Central memory CD4-positive, alpha-beta T cell (primary cell): ENCODE measurements around the gene TRIM52.
"Not testable (repeated sequence)": the region's sequence is repeated elsewhere in the genome, so short reads cannot be mapped to it uniquely, and the experiment has no call there.

ENCODE experiments used
- DNase-seq: peaks from one replicate; pipeline ENCODE4 v3.0.0; 2022
- total RNA-seq, 3 experiments: gene quantifications; one replicate each; lab custom pipeline; 2026; lab: John Stamatoyannopoulos, UW

The TRIM52 gene
- 28.5 to 120 (median 105) reads per million in 3 experiments for total RNA-seq

DNA sequence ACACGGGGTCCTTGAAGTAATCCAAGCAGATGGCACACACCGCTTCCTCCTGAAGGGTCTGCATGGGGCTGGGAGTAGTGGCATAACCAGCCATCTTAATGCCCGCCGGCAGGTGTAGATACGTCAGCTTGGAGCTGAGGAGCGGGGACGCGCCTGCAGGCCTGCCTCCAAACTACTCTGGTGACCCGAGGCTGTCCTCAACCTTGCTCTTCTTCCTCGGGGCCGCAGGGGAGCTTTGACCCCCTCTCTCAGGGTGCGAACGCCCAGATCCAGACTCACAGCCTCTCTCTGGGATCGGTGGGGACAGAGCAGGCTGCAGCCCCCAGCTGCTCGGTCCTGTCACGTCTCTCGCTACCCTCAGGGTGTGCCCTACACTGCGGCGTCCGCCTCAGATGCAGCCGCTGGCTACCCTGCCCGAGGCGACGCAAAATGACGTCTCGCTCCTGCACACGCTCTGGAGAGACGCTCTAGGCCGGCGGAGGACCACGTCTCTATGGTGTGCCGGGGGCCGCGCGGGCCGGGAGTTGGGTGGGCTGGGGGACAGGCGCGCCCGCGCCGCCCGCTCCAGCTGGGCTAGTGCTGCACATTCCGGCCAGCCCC lies at the start of gene TRIM52:
TRIM52 (minus strand) TSS at position 424 of the 600 bp plus-strand sequence; CDS start at position 94, 330 bp downstream.
- DNase-seq, result peak; percentile 92

DNA sequence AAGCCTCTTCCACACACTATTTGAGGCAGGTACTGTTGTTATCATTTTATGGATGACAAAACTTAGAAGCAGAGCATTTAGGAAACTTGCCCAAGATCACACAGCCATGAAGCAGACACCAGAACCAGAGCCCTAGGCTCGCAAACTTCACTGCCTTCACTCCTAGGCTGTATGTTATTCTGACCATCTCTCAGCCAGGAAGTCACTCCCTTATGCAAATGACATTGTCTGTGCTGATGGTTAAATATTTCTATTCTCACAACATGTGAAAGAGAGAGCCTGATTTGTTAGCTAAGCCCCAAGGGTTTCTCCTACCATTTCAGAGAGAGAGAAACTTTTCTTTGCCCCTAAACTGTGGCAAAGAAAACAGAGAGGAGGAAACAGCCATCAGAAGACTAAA lies 26.4 kb upstream of the TRIM52 start:
- not testable (repeated sequence) for DNase-seq

DNA sequence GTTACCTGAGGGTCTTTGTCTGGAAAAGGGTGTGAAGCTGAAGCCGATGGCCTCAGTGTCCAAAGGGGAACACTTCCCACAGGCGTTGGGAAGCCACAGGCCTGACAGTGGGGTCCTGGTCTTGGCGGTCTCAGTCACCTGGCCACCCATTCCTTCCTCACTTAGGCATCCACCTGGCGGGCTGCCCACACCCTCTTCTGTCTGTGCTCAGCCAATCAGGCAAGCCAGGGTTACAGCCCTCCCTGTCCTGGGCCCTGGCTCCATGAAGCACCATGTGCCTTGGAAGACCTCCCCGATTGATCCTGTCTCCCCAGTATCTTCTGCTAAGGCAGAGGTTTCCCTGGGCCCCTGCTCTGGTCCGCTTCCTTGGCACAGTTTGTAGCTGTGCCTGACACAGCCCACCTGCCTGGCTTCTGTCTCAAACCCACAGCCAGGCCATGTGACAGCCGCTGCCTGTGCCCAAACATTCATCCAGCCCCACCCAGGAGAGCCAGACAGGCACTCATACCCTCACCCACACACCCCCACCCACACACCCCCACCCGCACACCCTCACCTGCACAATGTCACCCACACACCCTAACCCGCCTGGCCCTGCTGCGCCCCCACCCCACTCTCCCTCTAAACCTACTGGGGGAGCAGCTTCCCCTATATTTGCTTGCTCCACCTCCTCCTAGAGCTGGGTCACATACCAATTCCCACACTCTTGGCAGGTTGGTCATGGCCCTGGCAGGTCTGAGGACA lies 25.2 kb upstream of the TRIM52 start:
- DNase-seq, result not testable (repeated sequence)

DNA sequence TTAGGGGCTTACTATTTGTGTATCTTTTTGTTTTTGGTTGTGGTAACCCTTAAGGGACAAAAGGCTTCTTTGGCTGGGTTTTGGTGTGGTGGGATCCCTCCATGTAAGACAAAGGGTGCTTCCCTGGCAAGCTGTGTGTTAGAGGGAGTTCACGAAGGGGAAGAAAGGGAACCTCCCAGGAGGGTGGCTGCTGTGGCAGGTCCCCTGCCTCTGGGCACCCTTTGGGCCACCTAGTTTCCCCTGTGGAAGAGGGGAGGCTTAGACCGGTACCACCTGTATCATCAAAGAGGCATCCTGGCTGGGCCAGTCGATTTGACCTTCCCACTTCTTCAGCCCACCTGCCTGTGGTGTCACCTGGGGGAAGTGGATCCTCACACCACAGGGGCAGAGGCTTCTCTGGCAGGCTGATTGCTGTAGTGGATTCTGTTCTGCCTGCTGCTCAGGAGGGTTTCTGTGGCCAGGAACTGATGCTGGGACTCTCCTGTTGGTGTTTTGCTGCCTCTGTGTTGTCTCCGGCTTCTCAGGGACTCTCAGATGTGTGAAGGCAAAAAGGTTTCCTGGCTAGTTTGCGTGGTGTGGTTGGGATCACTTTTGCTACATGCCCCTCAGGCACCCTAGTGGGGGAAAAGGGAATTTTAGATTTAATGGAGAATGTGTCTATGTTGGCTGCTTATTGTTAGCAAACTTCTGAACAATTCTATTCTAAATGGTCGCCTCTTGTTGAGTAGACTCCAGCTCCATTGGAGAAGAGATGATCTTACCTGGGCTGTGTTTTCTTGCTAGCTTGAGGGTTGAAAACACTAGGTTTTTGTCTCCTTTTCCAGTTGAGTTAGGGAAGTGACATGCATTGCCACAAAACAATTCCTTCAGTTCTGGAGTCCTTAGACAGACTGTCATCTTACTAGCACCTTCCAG lies 23.2 kb upstream of the TRIM52 start:
- not testable (repeated sequence) for DNase-seq

- DNase-seq, result no peak
Measured at GRCh38 chr5:181283347-181283746, 22.4 kb upstream of the TRIM52 start.

DNA sequence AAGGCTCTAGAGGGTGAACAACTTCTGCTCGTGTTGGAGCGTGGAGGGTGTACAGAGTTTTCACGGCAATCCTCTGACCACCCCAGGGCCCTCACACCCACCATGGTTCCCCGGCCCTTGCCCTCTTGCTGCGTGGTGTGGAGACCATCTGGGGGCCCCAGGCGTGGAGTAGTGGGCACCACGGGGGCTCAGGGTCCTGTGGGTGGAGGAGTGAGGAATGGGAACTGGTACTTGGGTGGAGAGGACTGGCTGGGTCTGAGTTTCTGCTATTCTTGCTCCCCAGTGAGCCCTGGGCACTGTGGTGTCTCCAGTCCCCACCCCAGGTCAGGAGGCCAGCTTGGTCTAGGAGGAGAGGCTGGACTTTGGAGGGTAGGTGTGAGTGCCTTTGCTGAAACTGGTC lies 21.9 kb upstream of the TRIM52 start:
- DNase-seq, result no peak

DNA sequence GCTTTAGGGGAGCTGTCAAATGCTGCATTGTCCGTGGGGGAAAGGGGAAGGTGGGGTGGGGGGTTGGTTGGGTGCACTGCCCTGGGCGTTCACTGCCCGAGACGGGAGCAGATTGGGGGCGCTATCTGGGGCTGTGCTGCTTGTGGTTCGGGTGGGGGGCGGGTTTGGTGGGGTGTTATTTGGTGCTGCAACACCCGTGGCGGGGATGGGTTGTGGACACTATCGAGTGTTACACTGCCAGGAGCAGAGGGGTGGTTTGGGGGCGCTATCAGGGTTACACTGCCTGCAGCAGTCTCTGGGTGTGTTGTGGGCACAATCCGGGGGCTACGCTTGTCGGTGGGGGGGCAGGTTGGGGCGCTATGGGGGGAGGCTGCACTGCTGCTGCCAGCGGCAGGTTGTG lies 21.5 kb upstream of the TRIM52 start:
- DNase-seq, result not testable (repeated sequence)

DNA sequence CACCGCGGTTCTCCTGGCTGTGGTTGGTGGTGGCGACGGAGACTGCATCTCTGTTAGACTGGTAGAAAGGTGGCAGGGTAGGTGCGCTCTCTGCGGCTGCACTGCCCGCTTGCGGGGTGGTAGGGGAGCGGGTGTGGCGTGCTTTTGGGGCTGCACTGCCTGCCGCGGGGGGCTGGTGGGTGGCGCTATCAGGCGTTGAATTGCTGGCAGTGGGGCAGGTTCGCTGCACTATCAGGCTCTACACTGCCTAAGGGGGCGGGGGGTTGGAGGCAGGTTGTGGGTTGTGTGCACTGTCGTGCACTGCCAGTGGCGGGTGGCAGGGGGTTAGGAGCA lies 21.0 kb upstream of the TRIM52 start:
- no peak for DNase-seq

DNA sequence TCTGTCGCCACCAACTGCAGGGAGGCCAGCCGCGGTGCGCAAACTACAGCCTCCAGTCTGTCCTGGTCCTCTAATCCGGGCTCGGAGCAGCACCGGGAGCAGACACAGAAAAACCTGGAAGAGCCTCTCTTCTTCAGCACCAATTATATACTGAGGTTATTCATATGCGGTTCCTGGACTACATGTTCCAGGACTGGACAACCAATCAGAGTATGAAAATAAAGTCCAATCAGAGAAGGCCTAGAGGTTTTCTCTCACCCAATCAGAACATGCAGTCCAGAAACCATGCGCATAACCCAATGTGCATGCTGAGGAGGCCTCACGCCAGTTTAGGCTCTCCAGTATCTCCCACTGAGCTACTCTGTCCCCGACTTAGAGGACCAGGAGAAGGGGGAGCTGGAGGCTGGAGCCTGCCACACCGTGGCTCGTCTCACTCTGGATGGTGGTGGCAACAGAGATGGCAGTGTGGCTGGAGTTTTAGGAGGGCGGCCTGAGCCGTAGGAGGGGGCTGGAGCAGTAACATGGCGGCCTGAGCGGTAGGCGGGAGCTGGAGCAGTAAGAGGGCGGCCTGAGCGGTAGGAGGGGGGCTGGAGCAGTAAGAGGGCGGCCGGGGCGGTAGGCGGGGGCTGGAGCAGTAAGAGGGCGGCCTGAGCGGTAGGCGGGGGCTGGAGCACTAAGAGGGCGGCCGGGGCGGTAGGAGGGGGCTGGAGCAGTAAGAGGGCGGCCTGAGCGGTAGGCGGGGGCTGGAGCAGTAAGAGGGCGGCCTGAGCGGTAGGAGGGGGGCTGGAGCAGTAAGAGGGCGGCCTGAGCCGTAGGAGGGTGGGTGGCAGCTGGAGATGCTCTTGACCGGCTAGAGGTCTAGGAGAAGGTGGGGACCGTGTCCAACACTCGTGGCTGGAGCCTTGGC lies 20.4 kb upstream of the TRIM52 start:
- no peak for DNase-seq

DNA sequence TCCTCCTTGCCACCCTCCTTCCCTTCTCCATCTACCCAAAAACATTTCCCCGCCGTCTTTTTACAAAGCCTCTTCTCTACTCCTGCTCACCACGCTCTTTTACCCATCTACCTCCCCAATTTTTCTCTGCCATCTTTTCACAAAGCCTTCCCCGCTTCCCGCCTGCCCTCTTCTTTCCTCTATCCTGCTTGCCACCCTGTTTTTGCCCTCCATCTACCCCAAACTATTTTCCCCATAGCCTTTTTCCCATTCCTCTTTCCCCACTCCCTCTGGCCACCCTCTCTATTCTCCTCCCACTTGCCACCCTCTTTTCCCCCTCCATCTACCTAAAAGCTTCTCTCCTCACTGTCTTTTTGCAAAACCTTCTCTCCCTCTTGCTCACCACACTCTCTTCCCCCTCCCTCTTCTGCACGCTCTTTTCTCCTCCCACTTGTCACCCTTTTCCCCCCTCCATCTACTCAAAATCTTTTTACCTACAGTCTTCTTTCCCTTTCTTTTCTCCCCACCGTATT lies 19.4 kb upstream of the TRIM52 start:
- DNase-seq, result no peak

- not testable (repeated sequence) for DNase-seq
Measured at GRCh38 chr5:181273433-181273744, 12.4 kb upstream of the TRIM52 start.

DNA sequence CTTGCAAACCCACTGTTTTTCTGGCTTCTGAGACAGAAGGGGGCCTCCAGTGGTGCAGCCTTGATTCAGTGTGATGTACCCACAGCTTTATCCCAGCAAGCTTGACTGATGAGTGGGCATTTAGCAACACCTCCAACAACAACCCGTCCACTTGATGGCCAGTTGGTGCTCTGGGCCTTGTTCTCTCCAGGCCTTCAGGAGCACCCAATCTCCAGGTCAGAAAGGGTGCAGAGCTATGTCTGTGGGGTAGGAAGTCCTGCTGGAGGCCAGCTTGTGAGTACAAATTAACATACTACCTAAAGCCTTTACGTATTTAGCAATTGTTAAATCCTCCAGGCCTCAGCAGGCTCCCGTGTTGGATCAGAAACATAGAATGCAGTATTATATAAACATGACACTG lies 10.1 kb upstream of the TRIM52 start:
- DNase-seq, result no peak

DNA sequence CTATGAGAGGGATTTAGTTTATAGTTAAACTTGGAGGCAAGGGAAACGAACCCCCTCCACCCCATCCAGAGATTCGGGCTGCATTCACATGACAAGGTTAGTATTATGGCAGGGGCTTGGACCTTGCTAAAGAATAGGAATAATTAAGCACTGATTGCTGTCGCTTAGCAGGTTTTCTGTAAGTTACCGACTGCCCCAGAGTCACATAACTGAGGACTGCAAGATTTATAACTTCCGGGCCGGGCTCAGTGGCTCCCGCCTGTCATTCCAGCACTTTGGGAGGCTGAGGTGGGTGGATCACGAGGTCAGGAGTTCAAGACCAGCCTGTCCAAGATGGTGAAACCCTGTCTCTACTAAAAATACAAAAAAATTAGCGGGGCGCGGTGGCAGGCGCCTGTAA lies 7.0 kb upstream of the TRIM52 start:
- not testable (repeated sequence) for DNase-seq

DNA sequence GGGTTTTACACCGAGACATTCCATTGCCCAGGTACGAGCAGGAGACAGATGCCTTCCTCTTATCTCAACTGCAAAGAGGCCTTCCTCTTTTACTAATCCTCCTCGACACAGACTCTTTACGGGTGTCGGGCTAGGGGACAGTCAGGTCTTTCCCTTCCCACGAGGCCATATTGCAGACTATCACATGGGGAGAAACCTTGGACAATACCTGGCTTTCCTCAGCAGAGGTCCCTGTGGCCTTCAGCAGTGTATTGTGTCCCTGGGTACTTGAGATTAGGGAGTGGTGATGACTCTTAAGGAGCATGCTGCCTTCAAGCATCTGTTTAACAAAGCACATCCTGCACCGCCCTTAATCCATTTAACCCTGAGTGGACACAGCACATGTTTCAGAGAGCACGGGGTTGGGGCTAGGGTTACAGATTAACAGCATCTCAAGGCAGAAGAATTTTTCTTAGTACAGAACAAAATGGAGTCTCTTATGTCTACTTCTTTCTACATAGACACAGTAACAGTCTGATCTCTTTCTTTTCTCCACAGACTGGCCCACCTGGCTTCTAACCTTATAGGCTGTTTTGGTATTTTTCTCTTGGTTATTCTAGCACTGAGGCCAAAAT lies 6.5 kb upstream of the TRIM52 start:
- DNase-seq, result not testable (repeated sequence)

GRCh38 chr5:181265092-181265671 lies 4.2 kb upstream of the TRIM52 start:
- no peak for DNase-seq

DNA sequence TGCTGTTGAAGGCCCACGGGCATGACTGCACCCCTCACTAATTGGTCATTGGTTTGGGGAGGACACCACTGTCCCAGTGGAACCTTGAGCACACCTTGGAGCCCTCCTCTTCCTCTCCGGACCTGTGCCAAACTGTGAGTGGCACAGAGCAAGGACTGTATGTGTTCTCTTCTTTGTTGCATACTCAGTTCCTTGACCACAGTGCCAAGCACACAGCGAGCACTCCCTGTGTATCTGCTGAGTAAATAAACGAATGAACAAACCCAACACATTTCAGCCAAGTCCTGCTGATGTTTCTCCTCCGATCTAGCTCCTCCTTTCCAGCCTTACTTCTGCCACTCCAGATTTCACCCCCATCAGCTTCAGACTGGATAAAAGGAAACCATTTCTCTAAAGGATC lies 2.7 kb upstream of the TRIM52 start:
- no peak for DNase-seq

- peak; percentile 84 for DNase-seq
Measured at GRCh38 chr5:181261320-181262049, 542 bp upstream of the TRIM52 start.

- no peak for DNase-seq
Measured at GRCh38 chr5:181259974-181260719, 796 bp downstream of the TRIM52 start.

- no peak for DNase-seq
Measured at GRCh38 chr5:181259283-181259682, 1.7 kb downstream of the TRIM52 start.

GRCh38 chr5:181258576-181258975 lies 2.4 kb downstream of the TRIM52 start:
- no peak for DNase-seq
